Astrocyte of the cerebellum (primary cell): ENCODE results near the gene HOXD10.

ENCODE experiments used
- DNase-seq: peaks from one replicate; pipeline ENCODE4 v3.0.0-alpha.2; 2011; ENCODE audit warnings: low read depth
- H3K4me3 ChIP-seq: 2 replicates; pipeline ENCODE4 v1.5.1; 2011; ENCODE audit warnings: mild to moderate bottlenecking, low read depth, low read length, moderate library complexity
- CTCF ChIP-seq: IDR thresholded peaks from 2 replicates; pipeline ENCODE4 v1.5.1; 2012; ENCODE audit warnings: low read length, low read depth, moderate library complexity, mild to moderate bottlenecking; ENCODE audit errors: missing control alignments
- in situ Hi-C: cut with HindIII; loops from 2 replicates; pipeline ENCODE4 v1.10.0; 2017; ENCODE audit warnings: low sequenced_read_pairs

Gene HOXD10

DNA sequence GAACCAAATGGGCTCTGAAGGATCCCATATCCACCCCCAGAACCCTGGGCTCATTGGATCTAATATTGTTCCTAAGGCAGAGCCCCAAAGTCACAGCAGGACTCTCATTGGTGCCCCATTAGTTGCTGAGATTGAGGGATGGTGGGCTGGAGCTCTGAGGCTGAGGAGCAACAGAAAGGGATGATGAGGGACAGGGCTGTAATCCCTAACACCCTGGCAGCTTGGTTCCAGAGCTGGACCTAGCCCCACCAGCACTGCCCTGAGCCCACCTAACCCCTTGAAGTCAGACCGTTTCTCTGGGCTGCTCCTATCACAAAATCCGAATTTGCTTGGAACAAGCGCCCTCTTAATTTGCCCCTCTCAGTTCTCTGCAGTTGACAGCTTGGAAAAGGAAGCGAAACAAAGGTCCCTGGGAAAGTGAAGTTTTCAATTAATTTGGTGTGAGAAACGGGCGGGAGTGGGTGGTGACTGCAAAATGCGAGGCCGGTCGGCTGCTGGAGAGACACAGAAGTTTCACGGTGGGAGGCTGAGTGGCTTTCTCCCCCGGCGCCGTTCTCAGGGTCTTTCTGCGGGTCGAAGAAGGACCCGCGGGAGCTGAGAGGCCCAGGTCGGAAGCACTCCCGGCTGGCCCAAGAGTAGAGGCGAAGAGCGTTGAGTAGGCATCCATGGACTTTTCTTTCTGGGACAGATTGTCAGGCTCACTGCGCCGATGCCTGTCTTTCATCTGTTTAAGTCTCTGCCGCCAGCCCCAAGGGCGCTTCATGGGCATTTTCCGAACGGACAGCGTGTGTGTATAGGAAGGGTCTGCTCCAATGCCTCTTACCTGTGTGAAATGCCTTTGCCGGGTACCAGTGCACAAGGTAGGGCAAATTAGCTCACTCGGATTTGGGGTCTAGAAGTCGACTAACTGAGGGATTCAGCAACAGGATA is 25.0 kb upstream of the HOXD10 start:
- in situ Hi-C loops: loop anchor here (5.0 to 25.0 kb wide), 2 partner anchors 719 to 1179 kb away; no protein-coding TSS in a partner anchor
- no peak for TF ChIP-seq CTCF
- DNase-seq: no peak

DNA sequence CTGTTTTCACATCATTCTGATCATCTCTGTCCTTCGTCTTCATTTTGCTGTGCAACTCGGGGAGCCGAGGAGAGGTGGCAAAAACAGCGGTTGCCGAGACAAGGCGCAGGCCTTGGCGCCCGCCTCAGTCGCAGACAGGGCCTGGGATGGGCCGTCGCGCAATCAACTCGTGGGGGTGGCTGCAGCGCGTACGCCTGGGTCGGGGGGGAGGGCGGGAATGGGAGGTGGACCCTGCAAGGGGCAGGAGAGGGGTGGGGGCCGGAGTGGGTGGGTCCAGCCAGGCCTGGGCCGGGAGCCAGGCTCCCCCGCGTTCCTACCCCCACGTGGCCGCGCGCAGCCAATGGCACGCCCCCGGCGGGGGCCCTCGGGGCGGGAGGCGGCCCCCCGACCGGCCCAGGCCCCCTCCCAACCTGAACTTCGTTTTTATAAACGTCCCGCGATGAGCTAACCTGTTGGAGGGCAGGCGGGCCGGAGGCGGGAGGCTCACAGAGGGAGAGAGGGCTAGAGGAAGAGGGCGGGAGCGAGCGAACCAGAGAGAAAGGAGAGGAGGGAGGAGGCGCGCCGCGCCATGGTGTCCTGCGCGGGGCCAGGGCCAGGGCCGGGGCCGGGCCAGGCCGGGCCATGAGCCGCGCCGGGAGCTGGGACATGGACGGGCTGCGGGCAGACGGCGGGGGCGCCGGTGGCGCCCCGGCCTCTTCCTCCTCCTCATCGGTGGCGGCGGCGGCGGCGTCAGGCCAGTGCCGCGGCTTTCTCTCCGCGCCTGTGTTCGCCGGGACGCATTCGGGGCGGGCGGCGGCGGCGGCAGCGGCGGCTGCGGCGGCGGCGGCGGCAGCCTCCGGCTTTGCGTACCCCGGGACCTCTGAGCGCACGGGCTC is 24.1 kb upstream of the HOXD10 start, which contains the start of gene HOXD13:
Gene HOXD13 (plus strand): TSS at position 452 of the 875 bp plus-strand sequence. CDS start 170 bp downstream, at position 622.
- no peak for DNase-seq
- no peak for TF ChIP-seq CTCF
- in situ Hi-C loops: loop anchor here (5.0 to 25.0 kb wide), 2 partner anchors 720 to 1180 kb away; no protein-coding TSS in a partner anchor
- H3K4me3 ChIP-seq: no peak within 1 kb of the TSS

More for the DNA sequence above, 25.0 kb upstream of the HOXD10 start:
- H3K4me3 ChIP-seq: no peak overlapping the region

DNA sequence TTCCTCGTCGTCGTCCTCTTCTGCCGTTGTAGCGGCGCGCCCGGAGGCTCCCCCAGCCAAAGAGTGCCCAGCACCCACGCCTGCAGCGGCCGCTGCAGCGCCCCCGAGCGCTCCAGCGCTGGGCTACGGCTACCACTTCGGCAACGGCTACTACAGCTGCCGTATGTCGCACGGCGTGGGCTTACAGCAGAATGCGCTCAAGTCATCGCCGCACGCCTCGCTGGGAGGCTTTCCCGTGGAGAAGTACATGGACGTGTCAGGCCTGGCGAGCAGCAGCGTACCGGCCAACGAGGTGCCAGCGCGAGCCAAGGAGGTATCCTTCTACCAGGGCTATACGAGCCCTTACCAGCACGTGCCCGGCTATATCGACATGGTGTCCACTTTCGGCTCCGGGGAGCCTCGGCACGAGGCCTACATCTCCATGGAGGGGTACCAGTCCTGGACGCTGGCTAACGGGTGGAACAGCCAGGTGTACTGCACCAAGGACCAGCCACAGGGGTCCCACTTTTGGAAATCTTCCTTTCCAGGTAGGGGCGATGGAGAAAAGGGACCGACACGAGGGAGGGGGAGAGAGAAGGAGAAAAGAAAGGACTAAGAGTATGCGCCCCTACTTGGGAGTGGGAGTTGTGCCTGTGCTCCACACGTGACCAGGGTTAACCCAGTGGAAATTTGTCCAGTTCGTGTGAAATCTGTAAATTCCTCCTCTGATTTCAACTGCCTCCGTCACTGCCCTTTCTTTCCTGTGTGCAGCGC is 23.3 kb upstream of the HOXD10 start:
- TF ChIP-seq CTCF: no peak
- DNase-seq: no peak
- in situ Hi-C loops: loop anchor here (5.0 to 25.0 kb wide), 2 partner anchors 721 to 1181 kb away; no protein-coding TSS in a partner anchor
- no peak overlapping the region for H3K4me3 ChIP-seq

GRCh38 chr2:176093898-176094249 is 22.7 kb upstream of the HOXD10 start:
- no peak for DNase-seq
- in situ Hi-C loops: loop anchor here (5.0 to 25.0 kb wide), 2 partner anchors 722 to 1182 kb away; no protein-coding TSS in a partner anchor
- no peak overlapping the region for H3K4me3 ChIP-seq
- no peak for TF ChIP-seq CTCF

GRCh38 chr2:176094349-176094748 is 22.2 kb upstream of the HOXD10 start:
- in situ Hi-C loops: loop anchor here (5.0 to 25.0 kb wide), 2 partner anchors 722 to 1182 kb away; no protein-coding TSS in a partner anchor
- TF ChIP-seq CTCF: no peak
- no peak for DNase-seq
- no peak overlapping the region for H3K4me3 ChIP-seq
